Epidermal melanocyte (primary cell): ENCODE data around the gene GGACT.
"Not testable (repeated sequence)": the region's sequence is repeated elsewhere in the genome, so short reads cannot be mapped to it uniquely, and the experiment has no call there.

ENCODE experiments used
- DNase-seq: peaks from one replicate; pipeline ENCODE4 v3.0.0; 2011; ENCODE audit warnings: low spot score; ENCODE audit not compliant: insufficient read length

GGACT gene

DNA sequence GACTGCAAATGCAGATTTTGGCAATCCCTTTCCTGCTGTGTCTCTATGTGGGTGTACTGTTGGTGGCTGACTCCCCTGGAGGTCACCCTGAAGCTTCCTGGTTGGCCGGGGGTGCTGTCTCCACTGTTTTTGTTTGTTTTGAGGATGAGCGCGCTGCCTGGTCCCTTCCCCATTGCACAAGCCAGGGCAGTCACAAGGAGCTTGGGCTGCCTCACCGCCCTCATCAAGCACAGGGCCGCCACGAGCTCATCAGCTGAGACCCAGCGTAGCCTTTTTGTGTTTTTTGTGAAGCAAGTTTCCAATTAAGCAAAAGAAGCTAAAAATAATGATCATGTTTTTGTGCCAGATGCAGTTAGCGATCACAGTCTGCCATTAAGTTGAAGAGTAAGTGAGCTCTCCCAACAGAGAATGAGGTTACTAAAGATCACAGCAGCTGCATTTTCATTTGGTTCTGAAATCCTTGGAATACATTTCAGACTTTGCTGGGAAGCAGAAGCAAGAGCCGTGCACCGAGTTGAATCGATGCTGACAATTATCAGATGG lies 57.8 kb downstream of the GGACT start:
- no peak for DNase-seq

DNA sequence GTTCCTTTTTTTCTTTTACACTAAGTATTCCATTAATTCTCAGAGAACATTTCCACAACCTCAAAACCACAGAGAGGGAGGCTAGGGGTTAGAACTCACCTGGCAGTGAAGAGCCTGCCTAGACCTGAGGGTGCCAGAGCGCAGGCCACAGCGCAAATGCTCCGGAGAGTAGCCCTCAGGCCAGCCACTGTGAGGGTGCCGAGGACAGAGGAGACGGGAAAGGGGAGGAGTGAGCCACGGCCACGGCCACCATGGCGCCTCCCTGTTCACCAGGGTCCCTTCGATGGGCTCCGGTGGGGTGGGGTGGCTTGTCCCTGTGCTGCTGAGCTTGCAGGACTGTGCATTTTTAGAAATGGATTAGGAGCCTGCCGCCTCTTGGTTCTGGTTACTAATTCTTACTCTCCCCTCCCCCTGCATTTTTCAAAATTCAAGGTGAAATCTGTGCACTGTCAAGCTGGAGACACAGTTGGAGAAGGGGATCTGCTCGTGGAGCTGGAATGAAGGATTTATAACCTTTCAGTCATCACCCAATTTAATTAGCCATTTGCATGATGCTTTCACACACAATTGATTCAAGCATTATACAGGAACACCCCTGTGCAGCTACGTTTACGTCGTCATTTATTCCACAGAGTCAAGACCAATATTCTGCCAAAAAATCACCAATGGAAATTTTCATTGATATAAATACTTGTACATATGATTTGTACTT lies 58.8 kb downstream of the GGACT start:
- no peak for DNase-seq

DNA sequence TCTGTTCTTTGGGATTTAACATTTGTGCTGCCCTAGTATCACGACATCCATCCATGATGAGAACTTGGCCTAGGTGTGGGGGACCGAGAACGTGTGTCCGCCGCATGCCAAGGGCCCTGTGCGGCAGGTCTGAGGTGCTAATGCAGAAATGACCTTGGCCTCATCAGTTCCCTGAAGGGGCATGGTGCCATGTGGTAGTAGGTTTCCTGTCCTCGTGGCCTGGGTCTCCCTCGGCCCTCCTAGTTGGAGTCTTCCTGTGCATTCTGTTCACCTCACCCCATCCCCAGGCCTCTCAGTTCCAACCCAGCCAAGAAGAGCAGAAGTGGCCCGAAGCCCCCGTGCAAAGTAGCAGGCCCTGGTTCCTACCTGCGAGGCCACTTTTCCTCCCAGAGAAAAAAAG lies 59.8 kb downstream of the GGACT start:
- no peak for DNase-seq

DNA sequence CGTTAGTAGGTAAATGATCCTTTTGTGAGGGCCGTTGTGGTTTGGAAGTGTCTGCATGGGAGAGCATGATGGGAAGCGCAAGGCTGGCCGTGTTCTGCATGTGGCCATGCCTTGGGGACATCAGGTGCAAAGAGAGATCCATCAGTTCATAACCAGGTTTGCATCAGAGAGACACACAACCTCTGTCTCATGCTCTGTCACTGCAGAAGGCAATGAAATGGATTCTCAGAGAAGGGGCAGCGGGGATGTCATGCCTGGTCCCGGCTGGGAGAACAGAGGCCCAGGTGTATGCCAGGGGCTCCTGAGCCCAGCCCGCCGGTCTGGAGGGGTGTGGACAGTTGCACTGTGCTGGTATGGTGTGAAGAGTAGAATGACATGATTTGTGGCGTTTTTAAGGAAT lies 60.2 kb downstream of the GGACT start:
- DNase-seq, result no peak

DNA sequence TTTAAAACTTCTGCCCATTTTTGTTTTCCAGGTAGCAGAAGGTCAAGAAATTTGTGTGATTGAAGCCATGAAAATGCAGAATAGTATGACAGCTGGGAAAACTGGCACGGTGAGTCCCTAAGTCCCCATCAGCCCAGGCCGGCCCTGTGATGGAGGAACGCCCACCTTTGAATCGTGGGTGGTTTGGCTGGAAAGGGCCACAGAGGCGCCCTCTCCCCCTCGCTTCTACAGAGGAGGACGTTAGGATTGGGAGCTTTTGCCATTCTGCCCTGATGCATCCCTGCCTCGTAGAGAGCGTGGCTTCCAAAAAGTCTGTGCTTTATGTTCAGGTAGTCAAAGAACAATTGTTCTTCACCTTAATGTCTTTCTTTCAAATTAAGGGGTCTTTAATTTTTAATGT lies 60.9 kb downstream of the GGACT start:
- no peak for DNase-seq

DNA sequence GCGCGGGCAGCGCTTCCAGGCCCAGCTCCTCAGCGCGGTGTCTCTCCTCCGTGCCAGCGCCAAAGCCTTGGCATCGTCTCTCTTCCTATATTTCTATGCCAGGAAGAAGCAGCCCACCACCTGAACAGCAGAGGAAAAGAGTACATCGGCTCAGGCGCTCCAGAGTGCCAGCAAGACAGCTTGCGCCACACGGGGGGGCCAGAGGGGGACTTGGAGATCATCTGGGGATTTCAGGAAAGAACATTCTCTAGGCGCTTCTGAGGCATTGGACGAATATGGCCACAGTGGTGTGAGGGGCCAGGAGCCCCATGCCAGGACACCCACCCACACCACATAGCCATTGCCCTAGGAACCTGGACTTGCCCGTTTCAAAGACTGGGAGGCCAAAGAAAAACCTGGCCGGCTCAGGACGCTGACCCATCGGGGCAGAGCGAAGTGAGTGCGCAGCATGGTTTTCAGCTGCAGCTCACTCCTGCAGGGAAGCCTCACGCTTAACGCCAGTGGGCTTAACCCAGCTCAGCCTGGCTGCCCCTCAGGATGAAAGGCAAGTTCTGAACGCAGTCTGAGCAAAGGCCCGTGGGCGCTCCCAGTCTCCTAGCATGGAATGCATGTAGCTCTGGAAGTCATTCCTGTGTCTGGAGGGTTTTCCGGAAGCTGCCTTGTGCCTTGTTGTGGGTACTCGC lies 62.1 kb downstream of the GGACT start:
- no peak for DNase-seq

DNA sequence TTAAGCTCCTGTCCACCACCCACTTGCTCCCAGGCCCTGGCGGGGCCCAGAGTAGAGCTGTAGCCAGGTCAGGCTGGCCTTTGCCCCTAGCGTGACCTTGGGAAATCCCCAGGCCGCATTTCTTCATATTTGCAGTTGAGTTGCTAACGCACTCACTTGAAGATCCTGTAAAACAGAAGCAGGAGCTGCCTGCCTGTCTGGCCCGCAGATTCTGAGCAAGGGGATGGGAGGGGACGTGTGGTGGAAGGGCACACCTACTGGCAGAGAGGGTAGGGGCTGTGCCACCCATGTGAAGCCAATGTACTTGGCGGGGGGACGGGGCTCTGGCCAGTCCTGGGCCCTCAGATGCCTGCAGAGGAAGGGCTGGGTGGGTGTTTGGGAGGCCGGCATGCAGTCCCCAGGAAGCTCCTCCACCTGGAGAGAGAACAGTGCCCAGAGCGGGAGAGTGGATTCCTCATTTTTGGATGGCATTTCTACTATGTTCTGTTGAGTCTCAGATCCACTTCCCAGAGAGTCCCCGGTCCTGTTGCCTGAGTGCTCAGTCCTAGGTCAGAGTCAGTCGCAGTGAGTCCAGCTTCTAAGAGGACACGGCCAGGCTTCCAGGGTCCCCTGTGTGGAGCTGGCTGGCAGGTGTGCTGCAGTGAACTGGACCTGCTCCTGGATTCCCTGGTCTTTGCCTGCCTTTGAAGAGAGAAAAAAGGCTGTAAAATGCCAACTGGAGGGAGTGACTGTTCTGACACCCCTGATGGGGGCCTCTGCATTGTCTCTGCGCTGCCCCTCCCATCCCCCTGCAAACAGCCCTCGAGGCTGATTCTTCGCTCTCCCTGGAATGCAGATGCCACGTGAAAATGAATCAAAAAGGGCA lies 62.9 kb downstream of the GGACT start:
- DNase-seq, result no peak

DNA sequence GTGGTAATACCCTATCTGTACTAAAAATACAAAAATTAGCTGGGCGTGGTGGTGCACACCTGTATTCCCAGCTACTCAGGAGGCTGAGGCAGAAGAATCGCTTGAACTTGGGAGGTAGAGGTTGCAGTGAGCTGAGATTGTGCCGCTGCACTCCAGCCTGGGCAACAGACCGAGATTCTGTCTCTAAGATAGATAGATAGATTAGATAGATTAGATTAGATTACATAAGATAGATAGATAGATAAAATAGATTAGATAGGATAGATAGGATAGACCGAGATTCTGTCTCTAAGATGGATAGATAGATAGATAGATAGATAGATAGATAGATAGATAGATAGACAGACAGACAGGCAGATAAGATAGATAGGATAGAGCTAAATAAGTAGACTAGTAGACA lies 63.9 kb downstream of the GGACT start:
- DNase-seq, result not testable (repeated sequence)

DNA sequence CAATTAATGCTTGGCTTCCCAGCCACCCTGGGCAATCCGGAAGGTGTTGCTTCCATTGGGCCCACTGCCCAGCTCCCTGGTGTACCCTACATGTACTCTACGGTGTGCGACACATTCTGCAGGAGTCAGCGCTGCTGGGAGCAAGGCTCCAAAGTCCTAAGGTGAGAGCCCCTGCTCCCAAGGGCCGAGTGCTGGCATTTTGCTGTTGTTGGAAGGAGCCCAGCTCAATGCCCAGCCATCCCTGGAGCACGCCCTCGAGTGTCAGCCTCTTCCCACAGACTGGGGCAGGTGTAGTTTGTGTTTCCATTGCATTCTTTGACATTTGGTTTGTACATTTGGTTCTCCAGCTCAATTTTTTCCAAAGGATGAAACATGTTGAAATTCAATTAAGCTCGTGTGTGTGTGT lies 64.6 kb downstream of the GGACT start:
- DNase-seq, result no peak

DNA sequence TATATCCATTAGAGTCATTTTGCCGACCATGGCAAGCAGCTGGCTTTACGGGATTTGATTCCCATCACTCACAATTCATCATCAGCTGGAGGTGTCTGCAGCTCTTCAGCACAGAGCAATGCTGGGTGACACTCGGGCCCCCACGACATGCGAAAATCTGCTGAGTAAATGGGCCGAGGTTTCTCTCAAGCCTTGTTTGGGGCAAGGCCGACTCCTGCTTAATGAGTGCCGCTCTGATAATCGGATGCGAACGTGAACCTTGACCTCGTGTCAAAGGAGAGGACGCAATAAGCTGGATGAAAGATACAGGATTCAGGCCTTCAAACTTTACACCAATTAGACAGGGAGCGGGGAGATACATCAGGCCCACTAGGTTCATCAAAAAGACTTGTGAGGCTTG lies 65.2 kb downstream of the GGACT start:
- no peak for DNase-seq

DNA sequence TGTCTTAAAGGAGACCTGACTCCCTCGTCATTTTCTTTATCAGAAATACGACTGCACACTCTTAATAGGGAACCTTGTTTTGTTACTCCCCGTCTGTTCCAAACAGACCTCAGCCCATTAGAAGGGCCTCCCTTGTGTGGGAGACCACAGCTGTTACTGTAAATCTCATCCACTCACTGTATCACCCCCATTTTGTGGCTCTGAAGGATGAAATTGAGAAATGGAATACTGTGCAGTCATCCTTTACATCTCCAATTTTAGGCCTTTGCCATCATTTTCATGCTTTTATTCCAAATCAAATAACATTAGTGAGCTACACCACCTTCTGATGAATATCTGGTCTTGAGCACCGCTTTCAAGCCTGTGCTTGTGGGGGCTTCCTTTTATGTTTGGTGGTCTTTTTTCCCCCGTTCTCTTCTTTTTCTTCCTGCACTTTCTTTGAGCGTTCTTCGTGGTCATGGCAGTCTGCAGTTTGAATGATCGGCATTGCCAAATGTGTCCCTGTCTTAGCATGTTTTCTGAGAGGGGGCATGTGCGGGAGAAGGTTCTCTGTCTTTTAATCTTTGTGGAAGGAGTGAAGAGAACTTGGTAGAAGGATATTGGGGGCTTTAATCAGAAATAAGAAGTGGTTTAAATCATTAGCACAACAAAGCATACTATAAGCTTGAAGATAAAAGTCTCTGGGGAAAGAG lies 65.8 kb downstream of the GGACT start:
- no peak for DNase-seq

DNA sequence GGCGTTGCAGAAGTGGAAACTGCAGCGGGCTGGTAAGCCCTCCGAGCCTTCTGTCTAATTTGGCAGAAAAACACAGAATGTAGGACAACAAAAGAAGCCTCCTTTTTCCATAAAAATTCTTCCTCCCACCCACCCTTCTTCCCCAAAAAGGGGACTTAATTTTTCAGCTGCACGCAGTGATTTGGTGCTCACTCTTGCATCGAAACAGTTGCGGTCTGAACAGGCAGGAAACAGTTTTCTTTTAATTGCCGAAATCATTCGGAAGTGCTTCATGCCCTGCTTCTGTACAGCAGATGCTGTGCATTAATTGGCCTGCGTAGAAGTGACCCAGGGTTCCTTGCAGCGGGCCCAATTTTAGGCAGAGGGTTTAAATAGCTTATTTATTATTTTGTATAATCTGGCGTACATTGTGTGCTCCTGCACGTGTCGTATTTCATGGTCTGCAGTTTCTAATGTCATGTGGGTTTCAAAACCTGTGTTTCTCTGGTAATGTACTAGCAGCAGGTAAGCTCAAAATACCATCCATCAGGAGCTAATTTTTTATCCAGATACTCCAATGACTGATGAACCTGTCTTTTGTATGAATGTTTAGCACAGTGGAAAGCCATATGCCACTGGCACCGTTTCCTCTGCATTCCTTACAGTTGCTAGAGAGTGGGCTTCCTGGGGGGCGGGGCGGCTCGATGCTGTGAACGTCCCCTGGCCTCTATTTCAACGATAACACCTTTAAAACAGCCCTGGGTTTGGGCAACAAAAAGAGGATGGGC lies 66.6 kb downstream of the GGACT start:
- no peak for DNase-seq

DNA sequence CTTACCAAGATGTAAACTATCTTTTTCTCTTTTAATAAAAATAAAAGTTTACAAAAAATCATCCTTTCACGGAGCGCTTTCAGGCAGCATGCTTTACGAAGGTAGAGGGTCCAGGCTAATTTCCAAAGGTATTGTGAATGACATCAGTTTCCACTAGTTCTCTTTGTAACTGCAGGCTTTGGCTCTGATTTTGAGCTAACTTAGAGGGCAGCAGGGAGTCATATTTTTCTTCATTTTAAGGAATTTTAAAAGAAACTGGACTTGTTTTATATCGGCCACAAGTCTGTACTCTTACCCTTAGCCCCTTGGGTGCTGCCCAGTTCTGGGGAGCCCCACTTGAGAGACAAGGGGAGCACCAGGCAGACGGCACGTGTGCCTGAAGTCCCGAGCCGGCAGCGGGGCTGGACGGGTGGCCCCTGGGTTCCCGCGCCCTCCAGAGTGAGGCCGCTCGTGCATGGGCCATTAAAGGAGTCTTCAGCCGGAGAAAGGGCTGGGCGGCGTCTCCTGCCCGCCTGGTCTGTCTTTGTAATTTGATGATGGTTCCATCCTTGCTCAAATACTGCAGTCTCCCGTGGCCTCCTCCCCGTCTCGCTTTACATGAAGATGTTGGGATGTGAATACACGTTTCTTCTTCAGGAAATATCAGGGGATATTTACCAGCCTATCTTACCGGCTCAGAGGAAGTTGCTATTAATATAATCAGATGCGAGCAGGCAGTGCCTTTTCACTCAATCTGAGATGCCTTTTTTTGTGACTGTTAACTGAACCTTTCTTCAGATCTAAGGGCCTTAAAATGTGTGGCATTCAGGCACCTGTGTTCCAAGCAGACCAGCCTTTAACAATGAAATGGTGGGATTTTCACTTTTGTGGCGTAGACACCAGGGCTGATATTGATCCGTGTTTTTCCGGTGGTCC lies 67.4 kb downstream of the GGACT start:
- no peak for DNase-seq

DNA sequence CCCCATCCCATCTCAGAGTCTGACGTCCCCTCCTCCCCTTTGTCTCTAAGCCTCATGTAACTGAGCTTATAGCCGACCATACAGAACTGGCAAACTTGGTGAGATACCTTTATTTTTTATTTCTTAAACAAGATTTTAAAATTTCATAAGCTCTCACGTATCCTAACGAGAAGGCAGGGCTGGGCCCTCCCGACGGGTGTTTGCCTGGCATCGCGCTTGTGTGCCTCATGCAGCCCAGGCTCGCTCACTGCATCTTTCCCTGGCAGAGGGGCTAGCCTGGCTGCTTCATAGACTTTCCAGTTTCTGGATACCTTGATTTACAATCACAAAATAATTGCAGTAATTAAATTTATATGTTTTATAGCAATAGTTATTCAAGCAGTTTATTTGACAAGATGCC lies 69.0 kb downstream of the GGACT start:
- DNase-seq, result no peak

DNA sequence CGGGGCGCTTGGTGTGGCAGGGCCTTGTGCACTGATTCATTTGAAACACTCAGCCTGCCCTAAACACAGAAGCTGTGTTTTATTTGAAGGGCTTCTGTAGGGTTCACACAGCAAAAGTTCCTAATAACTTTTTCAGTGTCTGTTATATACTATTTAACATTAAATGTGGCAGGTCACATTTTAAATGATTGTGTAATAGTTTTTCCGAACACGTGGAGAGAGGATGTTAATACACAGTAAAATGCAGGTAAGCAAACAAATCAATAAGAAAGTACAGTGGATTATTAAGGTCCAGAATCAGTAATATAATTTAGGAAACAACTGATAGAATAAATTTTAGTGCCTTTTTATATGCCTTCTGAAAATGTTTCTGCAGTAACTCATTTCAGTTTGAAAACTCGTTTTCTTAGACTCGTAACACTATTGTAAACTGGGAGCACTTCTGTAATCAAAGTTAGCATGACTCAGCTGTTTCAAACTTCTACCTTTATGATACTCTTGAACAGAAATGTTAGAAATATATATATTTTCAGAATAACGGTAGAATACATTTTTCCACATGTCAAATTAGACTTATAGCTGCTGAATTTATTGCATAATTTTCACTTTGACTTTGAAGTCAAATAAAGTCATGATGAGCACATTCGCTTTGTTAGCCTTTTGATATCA lies 70.1 kb downstream of the GGACT start:
- no peak for DNase-seq

DNA sequence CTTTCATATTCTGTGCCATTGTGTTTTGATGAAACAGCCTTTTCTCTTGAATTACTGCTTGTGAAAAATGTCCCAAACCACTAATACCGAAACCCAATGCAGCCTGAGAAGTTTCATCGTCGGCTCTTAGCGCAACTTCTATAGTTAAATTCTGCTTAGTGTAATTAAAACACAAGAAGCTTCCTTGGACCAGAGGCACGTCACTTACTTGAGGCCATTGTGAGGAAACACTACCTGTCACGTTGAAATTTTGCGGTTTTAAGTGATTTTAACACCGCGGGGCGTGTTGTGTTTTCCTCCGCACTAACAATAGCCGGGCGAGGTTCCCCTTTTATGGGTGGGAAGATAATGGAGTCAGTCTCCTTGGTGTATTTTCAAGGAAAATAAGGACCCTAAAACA lies 70.9 kb downstream of the GGACT start:
- DNase-seq, result no peak

DNA sequence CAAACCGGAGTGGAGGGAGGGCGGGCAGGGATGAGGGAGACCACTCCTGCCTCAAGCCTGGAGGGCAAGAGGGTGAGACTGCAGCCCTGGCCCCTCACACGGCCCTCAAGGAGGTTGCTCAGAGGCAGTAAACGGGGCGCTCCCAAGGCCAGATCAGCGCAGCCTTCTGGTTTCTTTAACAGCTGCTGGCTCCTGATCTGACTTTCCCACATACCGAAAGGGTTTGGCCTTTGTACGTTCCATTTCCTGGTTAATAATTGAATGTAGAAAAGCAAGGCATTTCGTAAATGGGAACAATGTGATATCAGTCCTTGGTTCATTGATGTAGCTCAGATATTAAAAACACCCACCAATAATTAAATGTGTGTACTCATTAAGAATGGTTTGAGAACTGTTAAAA lies 71.5 kb downstream of the GGACT start:
- no peak for DNase-seq

DNA sequence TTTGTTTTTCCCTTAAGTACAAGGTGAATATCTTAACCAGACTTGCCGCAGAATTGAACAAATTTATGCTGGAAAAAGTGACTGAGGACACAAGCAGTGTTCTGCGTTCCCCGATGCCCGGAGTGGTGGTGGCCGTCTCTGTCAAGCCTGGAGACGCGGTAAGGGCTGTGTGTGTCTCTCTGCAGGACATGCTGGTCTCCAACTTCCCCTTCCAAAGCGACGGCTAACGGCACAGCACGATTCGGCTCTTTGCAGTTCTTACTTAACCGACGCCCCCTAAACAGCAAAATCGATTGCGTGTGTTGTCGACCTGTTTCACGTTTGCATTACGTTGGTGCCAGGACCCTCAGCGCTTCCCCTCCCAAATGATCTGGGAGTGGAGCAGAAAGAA lies 73.2 kb downstream of the GGACT start:
- DNase-seq, result no peak

DNA sequence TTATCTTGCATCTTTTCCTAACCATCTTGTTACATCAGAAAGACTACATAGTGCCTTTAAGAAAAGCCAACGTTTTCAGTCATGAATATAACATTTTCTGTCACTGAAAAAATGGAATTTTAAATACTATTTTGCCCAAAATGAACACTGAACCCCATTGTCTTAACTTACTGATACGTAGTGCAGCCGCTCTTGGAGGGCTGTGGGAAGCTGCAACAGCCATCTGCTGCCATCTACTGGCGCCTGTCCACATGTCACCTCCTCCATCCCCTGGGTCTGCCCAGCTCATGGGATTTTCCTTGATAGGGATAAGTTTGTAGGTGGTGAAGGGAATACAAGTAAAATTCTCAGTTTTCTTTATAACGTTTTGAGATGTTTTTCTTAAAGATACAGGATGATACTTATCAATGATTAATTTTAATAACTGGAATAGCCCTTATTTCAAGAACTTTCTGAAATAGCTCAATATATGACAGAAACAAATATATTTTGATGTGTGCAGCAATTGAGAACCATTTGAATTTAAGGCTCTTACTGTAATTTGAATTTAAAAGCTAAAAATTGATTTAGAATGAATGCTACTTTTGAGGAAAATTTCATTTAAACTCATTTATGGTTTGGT lies 73.7 kb downstream of the GGACT start:
- peak; percentile 96 for DNase-seq
